HEK293 (cell line): ENCODE data around the gene G2E3.
"Not testable (repeated sequence)": the region's sequence is repeated elsewhere in the genome, so short reads cannot be mapped to it uniquely, and the experiment has no call there.

ENCODE experiments used
- CTCF ChIA-PET: fragments of 350-600 bp; formaldehyde crosslinking; extraction: SDS; loops from one replicate; lab custom pipeline; 2021; ENCODE audit warnings: antibody characterized with exemption; lab: Yijun Ruan, JAX
- POLR2A ChIA-PET: fragments of 300-600 bp; formaldehyde crosslinking; extraction: SDS; loops from one replicate; lab custom pipeline; 2020; ENCODE audit warnings: antibody characterized with exemption, inconsistent platforms; lab: Yijun Ruan, JAX
- H3K27ac ChIP-seq: fragments of 200-500 bp; sonication (Bioruptor generic); 2 replicates; pipeline ENCODE4 v1.5.1; 2014; ENCODE audit warnings: low read depth, low read length, control low read depth, inconsistent platforms; ENCODE audit errors: extremely low read depth
- H3K36me3 ChIP-seq, 2 experiments: fragments of 200-500 bp in 1 of 2; sonication (Bioruptor generic) in 1 of 2; 1 replicate in 1 of 2; 2 replicates in 1 of 2; pipeline ENCODE4 v1.5.1; 2014 to 2017; ENCODE audit warnings: inconsistent platforms in 2 of 2, low read length in 2 of 2; ENCODE audit not compliant: control insufficient read depth in 2 of 2, insufficient read depth in 1 of 2
- H3K4me1 ChIP-seq: fragments of 200-500 bp; sonication (Bioruptor generic); 2 replicates; pipeline ENCODE4 v1.5.1; 2014; ENCODE audit warnings: mild to moderate bottlenecking, low read length, inconsistent platforms; ENCODE audit not compliant: control insufficient read depth, insufficient read depth
- H3K4me3 ChIP-seq: 2 replicates; pipeline ENCODE4 v1.5.1; 2011; ENCODE audit warnings: low read depth, mild to moderate bottlenecking, control low read depth, low read length, moderate library complexity
- H3K9me3 ChIP-seq: fragments of 200-500 bp; sonication (Bioruptor generic); 2 replicates; pipeline ENCODE4 v1.5.1; 2014; ENCODE audit warnings: low read depth, low read length, inconsistent platforms; ENCODE audit not compliant: control insufficient read depth, insufficient read depth
- BCL11A ChIP-seq: fragments of 450-650 bp; formaldehyde crosslinking; IDR thresholded peaks from 2 replicates; pipeline ENCODE4 v1.5.1; 2016; ENCODE audit warnings: low read depth, missing biosample characterization, missing genetic modification characterization
- EGR2 ChIP-seq: fragments of 450-650 bp; formaldehyde crosslinking; IDR thresholded peaks from 2 replicates; pipeline ENCODE4 v1.5.1; 2016; ENCODE audit warnings: low read depth, missing biosample characterization, missing genetic modification characterization
- HOXA7 ChIP-seq: sonication (generic); formaldehyde crosslinking; IDR thresholded peaks from 2 replicates; pipeline ENCODE4 v1.8.1; 2022; ENCODE audit warnings: missing genetic modification reagents, borderline replicate concordance
- HOXC10 ChIP-seq: sonication (generic); formaldehyde crosslinking; IDR thresholded peaks from 2 replicates; pipeline ENCODE4 v1.8.1; 2023; ENCODE audit warnings: mild to moderate bottlenecking, missing genetic modification reagents
- SCRT2 ChIP-seq: fragments of 450-650 bp; formaldehyde crosslinking; IDR thresholded peaks from 2 replicates; pipeline ENCODE4 v1.5.1; 2016; ENCODE audit warnings: missing biosample characterization, missing genetic modification characterization
- WT1 ChIP-seq: fragments of 450-650 bp; formaldehyde crosslinking; IDR thresholded peaks from 2 replicates; pipeline ENCODE4 v1.5.1; 2016; ENCODE audit warnings: missing biosample characterization, missing genetic modification characterization
- ZFHX2 ChIP-seq: fragments of 450-650 bp; formaldehyde crosslinking; conservative IDR thresholded peaks from 2 replicates; pipeline ENCODE4 v1.5.1; 2016; ENCODE audit warnings: missing biosample characterization, missing genetic modification characterization
- ZNF140 ChIP-seq: fragments of 450-650 bp; formaldehyde crosslinking; IDR thresholded peaks from 2 replicates; pipeline ENCODE4 v1.5.1; 2016; ENCODE audit warnings: missing biosample characterization, missing genetic modification characterization
- ZNF404 ChIP-seq: fragments of 450-650 bp; formaldehyde crosslinking; IDR thresholded peaks from 2 replicates; pipeline ENCODE4 v1.5.1; 2017; ENCODE audit warnings: missing biosample characterization, missing genetic modification characterization
- ZNF433 ChIP-seq: fragments of 450-650 bp; formaldehyde crosslinking; IDR thresholded peaks from 2 replicates; pipeline ENCODE4 v1.5.1; 2016; ENCODE audit warnings: missing biosample characterization, missing genetic modification characterization, low read depth
- ZNF521 ChIP-seq: fragments of 450-650 bp; formaldehyde crosslinking; IDR thresholded peaks from 2 replicates; pipeline ENCODE4 v1.5.1; 2017; ENCODE audit warnings: missing biosample characterization, mild to moderate bottlenecking, missing genetic modification characterization
- ZNF561 ChIP-seq: fragments of 450-650 bp; IDR thresholded peaks from 2 replicates; pipeline ENCODE4 v1.5.1; 2018; ENCODE audit warnings: missing biosample characterization, missing genetic modification characterization, borderline replicate concordance
- ZNF610 ChIP-seq: fragments of 450-650 bp; formaldehyde crosslinking; IDR thresholded peaks from 2 replicates; pipeline ENCODE4 v1.5.1; 2016; ENCODE audit warnings: missing biosample characterization, missing genetic modification characterization, borderline replicate concordance
- ZNF623 ChIP-seq: fragments of 450-650 bp; formaldehyde crosslinking; IDR thresholded peaks from 2 replicates; pipeline ENCODE4 v1.5.1; 2016; ENCODE audit warnings: missing biosample characterization, missing genetic modification characterization
- ZNF664 ChIP-seq: fragments of 450-650 bp; formaldehyde crosslinking; IDR thresholded peaks from 2 replicates; pipeline ENCODE4 v1.5.1; 2016; ENCODE audit warnings: missing biosample characterization, missing genetic modification characterization
- ZNF776 ChIP-seq: fragments of 450-650 bp; formaldehyde crosslinking; IDR thresholded peaks from 2 replicates; pipeline ENCODE4 v1.5.0; 2017; ENCODE audit warnings: missing biosample characterization, missing genetic modification characterization, borderline replicate concordance
- ZNF785 ChIP-seq: fragments of 450-650 bp; formaldehyde crosslinking; IDR thresholded peaks from 2 replicates; pipeline ENCODE4 v1.5.1; 2016; ENCODE audit warnings: missing biosample characterization, missing genetic modification characterization
- ZNF792 ChIP-seq: fragments of 450-650 bp; formaldehyde crosslinking; IDR thresholded peaks from 2 replicates; pipeline ENCODE4 v1.5.1; 2016; ENCODE audit warnings: missing biosample characterization, missing genetic modification characterization
- TF ChIP-seq, protein P1 (sequence below): fragments of 450-650 bp; formaldehyde crosslinking; IDR thresholded peaks from 2 replicates; pipeline ENCODE4 v1.5.1; 2017; ENCODE audit warnings: missing biosample characterization, missing genetic modification characterization
- TF ChIP-seq, protein P2 (sequence below): fragments of 450-650 bp; formaldehyde crosslinking; IDR thresholded peaks from 2 replicates; pipeline ENCODE4 v1.5.1; 2016; ENCODE audit warnings: missing biosample characterization, missing genetic modification characterization
- TF ChIP-seq, protein P3 (sequence below): fragments of 450-650 bp; formaldehyde crosslinking; IDR thresholded peaks from 2 replicates; pipeline ENCODE4 v1.5.1; 2017; ENCODE audit warnings: missing biosample characterization, mild to moderate bottlenecking, missing genetic modification characterization, moderate library complexity
- TF ChIP-seq, protein P4 (sequence below): sonication (generic); formaldehyde crosslinking; IDR thresholded peaks from 2 replicates; pipeline ENCODE4 v1.8.1; 2022; ENCODE audit warnings: mild to moderate bottlenecking, moderate library complexity, missing genetic modification reagents
- TF ChIP-seq, protein P5 (sequence below): fragments of 450-650 bp; formaldehyde crosslinking; IDR thresholded peaks from 2 replicates; pipeline ENCODE4; 2016; ENCODE audit warnings: missing biosample characterization, missing genetic modification characterization

G2E3 gene

GRCh38 chr14:30541318-30541717 is 17.6 kb upstream of the G2E3 start:
- TF ChIP-seq BCL11A (tag by site-specific recombination) (no peak), HOXA7 (CRISPR knock-in tag) (no peak), ZNF664 (tag by site-specific recombination) (no peak), ZNF404 (tag by site-specific recombination) (no peak), WT1 (tag by site-specific recombination) (no peak), ZFHX2 (tag by site-specific recombination) (no peak), SCRT2 (tag by site-specific recombination) (no peak)
- TF ChIP-seq, protein P1, sequence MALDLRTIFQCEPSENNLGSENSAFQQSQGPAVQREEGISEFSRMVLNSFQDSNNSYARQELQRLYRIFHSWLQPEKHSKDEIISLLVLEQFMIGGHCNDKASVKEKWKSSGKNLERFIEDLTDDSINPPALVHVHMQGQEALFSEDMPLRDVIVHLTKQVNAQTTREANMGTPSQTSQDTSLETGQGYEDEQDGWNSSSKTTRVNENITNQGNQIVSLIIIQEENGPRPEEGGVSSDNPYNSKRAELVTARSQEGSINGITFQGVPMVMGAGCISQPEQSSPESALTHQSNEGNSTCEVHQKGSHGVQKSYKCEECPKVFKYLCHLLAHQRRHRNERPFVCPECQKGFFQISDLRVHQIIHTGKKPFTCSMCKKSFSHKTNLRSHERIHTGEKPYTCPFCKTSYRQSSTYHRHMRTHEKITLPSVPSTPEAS (tag by site-specific recombination): no peak
- TF ChIP-seq, protein P2, sequence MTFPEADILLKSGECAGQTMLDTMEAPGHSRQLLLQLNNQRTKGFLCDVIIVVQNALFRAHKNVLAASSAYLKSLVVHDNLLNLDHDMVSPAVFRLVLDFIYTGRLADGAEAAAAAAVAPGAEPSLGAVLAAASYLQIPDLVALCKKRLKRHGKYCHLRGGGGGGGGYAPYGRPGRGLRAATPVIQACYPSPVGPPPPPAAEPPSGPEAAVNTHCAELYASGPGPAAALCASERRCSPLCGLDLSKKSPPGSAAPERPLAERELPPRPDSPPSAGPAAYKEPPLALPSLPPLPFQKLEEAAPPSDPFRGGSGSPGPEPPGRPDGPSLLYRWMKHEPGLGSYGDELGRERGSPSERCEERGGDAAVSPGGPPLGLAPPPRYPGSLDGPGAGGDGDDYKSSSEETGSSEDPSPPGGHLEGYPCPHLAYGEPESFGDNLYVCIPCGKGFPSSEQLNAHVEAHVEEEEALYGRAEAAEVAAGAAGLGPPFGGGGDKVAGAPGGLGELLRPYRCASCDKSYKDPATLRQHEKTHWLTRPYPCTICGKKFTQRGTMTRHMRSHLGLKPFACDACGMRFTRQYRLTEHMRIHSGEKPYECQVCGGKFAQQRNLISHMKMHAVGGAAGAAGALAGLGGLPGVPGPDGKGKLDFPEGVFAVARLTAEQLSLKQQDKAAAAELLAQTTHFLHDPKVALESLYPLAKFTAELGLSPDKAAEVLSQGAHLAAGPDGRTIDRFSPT (tag by site-specific recombination): no peak
- TF ChIP-seq, protein P3, sequence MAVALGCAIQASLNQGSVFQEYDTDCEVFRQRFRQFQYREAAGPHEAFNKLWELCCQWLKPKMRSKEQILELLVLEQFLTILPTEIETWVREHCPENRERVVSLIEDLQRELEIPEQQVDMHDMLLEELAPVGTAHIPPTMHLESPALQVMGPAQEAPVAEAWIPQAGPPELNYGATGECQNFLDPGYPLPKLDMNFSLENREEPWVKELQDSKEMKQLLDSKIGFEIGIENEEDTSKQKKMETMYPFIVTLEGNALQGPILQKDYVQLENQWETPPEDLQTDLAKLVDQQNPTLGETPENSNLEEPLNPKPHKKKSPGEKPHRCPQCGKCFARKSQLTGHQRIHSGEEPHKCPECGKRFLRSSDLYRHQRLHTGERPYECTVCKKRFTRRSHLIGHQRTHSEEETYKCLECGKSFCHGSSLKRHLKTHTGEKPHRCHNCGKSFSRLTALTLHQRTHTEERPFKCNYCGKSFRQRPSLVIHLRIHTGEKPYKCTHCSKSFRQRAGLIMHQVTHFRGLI (tag by site-specific recombination): no peak
- CTCF ChIA-PET: no interaction called here
- POLR2A ChIA-PET: no interaction called here
- no peak overlapping the region for H3K27ac ChIP-seq
- H3K36me3 ChIP-seq: no peaks in the 10 kb centered on the region
- H3K4me3 ChIP-seq: no peak overlapping the region
- no peaks in the 10 kb centered on the region for H3K9me3 ChIP-seq
- H3K4me1 ChIP-seq: no peaks in the 10 kb centered on the region

DNA sequence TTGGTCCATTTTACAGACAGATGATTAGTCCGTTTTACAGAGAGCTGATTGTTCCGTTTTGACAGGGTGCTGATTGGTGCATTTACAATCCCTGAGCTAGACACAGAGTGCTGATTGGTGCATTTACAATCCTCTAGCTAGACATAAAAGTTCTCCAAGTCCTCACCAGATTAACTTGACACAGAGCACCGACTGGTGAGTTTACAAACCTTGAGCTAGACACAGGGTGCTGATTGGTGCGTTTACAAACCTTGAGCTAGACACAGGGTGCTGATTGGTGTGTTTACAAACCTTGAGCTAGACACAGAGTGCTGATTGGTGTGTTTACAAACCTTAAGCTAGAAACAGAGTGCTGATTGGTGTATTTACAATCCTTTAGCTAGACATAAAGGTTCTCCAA is 12.2 kb upstream of the G2E3 start:
- H3K27ac ChIP-seq, H3K9me3 ChIP-seq, H3K4me3 ChIP-seq, H3K36me3 ChIP-seq, H3K4me1 ChIP-seq, CTCF ChIA-PET: not testable (repeated sequence)
- POLR2A ChIA-PET: interaction anchor here (1.0 kb wide), 1 partner anchor 11 kb away, joined by 8 read pairs; no protein-coding TSS in a partner anchor

DNA sequence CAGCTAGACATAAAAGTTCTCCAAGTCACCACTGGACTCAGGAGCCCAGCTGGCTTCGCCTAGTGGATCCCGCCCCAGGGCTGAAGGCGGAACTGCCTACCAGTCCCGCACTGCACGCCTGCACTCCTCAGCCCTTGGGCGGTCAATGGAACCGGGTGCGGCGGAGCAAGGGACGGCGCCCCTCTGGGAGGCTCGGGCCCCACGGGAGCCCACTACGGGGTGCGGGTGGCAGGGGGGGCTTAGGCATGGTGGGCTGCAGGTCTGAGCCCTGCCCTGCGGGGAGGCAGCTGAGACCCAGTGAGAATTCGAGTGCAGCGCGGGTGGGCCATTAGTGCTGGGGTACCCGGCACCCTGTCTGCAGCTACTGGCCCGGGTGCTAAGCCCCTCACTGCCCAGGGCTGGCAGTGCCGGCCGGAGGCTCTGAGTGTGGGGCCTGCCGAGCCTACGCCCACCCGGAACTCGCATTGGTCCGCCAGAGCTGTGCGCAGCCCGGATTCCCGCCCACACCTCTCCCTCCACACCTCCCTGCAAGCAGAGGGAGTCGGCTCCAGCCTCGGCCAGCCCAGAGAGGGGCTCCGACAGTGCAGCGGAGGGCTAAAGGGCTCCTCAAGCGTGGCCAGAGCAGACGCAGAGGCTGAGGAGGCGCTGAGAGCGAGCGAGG is 11.4 kb upstream of the G2E3 start:
- Histone ChIP-seq H3K9me3 (no peaks in the 10 kb centered on the region), H3K4me1 (peaks cover 8% of the 10 kb centered on the region), H3K27ac (no peak overlapping the region), H3K4me3 (no peak overlapping the region), H3K36me3 (no peaks in the 10 kb centered on the region)
- TF ChIP-seq ZNF610 (tag by site-specific recombination) (no peak), ZNF140 (tag by site-specific recombination) (no peak), ZNF623 (tag by site-specific recombination) (no peak), ZNF776 (tag by site-specific recombination) (no peak), HOXC10 (CRISPR knock-in tag) (no peak), ZFHX2 (tag by site-specific recombination) (no peak), ZNF792 (tag by site-specific recombination) (no peak), ZNF521 (no peak), ZNF561 (no peak), ZNF785 (tag by site-specific recombination) (no peak), ZNF433 (tag by site-specific recombination) (no peak), EGR2 (tag by site-specific recombination) (no peak)
- TF ChIP-seq, protein P1 (tag by site-specific recombination): no peak
- TF ChIP-seq, protein P4, sequence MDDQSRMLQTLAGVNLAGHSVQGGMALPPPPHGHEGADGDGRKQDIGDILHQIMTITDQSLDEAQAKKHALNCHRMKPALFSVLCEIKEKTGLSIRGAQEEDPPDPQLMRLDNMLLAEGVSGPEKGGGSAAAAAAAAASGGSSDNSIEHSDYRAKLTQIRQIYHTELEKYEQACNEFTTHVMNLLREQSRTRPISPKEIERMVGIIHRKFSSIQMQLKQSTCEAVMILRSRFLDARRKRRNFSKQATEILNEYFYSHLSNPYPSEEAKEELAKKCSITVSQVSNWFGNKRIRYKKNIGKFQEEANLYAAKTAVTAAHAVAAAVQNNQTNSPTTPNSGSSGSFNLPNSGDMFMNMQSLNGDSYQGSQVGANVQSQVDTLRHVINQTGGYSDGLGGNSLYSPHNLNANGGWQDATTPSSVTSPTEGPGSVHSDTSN (CRISPR knock-in tag): no peak
- TF ChIP-seq, protein P5, sequence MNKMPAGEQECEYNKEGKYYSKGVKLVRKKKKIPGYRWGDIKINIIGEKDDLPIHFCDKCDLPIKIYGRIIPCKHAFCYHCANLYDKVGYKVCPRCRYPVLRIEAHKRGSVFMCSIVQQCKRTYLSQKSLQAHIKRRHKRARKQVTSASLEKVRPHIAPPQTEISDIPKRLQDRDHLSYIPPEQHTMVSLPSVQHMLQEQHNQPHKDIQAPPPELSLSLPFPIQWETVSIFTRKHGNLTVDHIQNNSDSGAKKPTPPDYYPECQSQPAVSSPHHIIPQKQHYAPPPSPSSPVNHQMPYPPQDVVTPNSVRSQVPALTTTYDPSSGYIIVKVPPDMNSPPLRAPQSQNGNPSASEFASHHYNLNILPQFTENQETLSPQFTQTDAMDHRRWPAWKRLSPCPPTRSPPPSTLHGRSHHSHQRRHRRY (tag by site-specific recombination): no peak
- POLR2A ChIA-PET: interaction anchor here (1.0 kb wide), 1 partner anchor 11 kb away, joined by 8 read pairs; no protein-coding TSS in a partner anchor
- CTCF ChIA-PET: no interaction called here
